Keratinocyte (primary cell): ENCODE measurements around the gene MS4A3. TPM values are rescaled to one million over a fixed set of nuclear protein-coding genes. Genes with fewer than 3 reads are reported as not detected.
"Not testable (repeated sequence)": the region's sequence is repeated elsewhere in the genome, so short reads cannot be mapped to it uniquely, and the experiment has no call there.

Experiments used
- DNase-seq: peaks from one replicate; pipeline ENCODE4 v3.0.0-alpha.2; 2011; ENCODE audit warnings: low read depth, missing footprints, low spot score
- FAIRE-seq: peaks from 2 replicates; lab custom pipeline; 2011; peaks lifted over from hg19 to GRCh38; lab: Jason Lieb, UNC
- H2AFZ ChIP-seq: 2 replicates; pipeline ENCODE4 v1.6.0; 2012; ENCODE audit warnings: low read length, control low read depth, inconsistent platforms; ENCODE audit not compliant: control insufficient read depth
- H3K27ac ChIP-seq: 2 replicates; pipeline ENCODE4 v1.5.1; 2011; ENCODE audit warnings: low read length; ENCODE audit not compliant: control insufficient read depth, insufficient read depth
- H3K27me3 ChIP-seq: 3 replicates; pipeline ENCODE4 v1.6.0; 2011; ENCODE audit warnings: low read length; ENCODE audit not compliant: control insufficient read depth, insufficient read depth; ENCODE audit errors: extremely low read depth
- H3K36me3 ChIP-seq, 2 experiments: 2 replicates in 1 of 2; 3 replicates in 1 of 2; pipeline ENCODE4 v1.5.1; 2011; ENCODE audit warnings: low read length in 2 of 2, mild to moderate bottlenecking in 1 of 2; ENCODE audit not compliant: control insufficient read depth in 2 of 2, insufficient read depth in 2 of 2; ENCODE audit errors: extremely low read depth in 1 of 2
- H3K4me1 ChIP-seq: 3 replicates; pipeline ENCODE4 v1.5.1; 2011; ENCODE audit warnings: low read length; ENCODE audit not compliant: control insufficient read depth, insufficient read depth; ENCODE audit errors: extremely low read depth
- H3K4me2 ChIP-seq: 3 replicates; pipeline ENCODE4 v1.6.0; 2011; ENCODE audit warnings: low read depth, low read length; ENCODE audit not compliant: control insufficient read depth, insufficient read depth; ENCODE audit errors: extremely low read depth
- H3K4me3 ChIP-seq, 3 experiments: fragments of 200-600 bp in 1 of 3; sonication (generic) in 1 of 3; 2 replicates in 2 of 3; 3 replicates in 1 of 3; pipeline ENCODE4 v1.5.1; 2011 to 2016; ENCODE audit warnings: low read length in 3 of 3, mild to moderate bottlenecking in 3 of 3, control low read depth in 2 of 3, inconsistent platforms in 1 of 3, low read depth in 1 of 3, mixed read lengths in 1 of 3, mixed run types in 1 of 3, moderate library complexity in 1 of 3; ENCODE audit not compliant: control insufficient read depth in 2 of 3, insufficient read depth in 2 of 3; ENCODE audit errors: extremely low read depth in 1 of 3
- H3K79me2 ChIP-seq: 2 replicates; pipeline ENCODE4 v1.6.0; 2012; ENCODE audit warnings: low read length; ENCODE audit not compliant: control insufficient read depth, insufficient read depth
- H3K9ac ChIP-seq: 3 replicates; pipeline ENCODE4 v1.6.0; 2011; ENCODE audit warnings: low read length; ENCODE audit not compliant: control insufficient read depth, insufficient read depth; ENCODE audit errors: extremely low read depth
- H3K9me1 ChIP-seq: 3 replicates; pipeline ENCODE4 v1.6.0; 2011; ENCODE audit warnings: low read length; ENCODE audit not compliant: control insufficient read depth, insufficient read depth; ENCODE audit errors: extremely low read depth
- H3K9me3 ChIP-seq: 2 replicates; pipeline ENCODE4 v1.5.1; 2012; ENCODE audit warnings: low read depth, low read length; ENCODE audit not compliant: control insufficient read depth
- H4K20me1 ChIP-seq: 3 replicates; pipeline ENCODE4 v1.6.0; 2011; ENCODE audit warnings: low read length; ENCODE audit not compliant: control insufficient read depth, insufficient read depth; ENCODE audit errors: extremely low read depth
- CTCF ChIP-seq, 3 experiments: IDR thresholded peaks in 1 of 3; conservative IDR thresholded peaks in 1 of 3; optimal IDR thresholded peaks in 1 of 3; 2 replicates in 2 of 3; 3 replicates in 1 of 3; pipeline versions ENCODE3 to v1.5.1; 2011; ENCODE audit warnings: low read length in 3 of 3, mild to moderate bottlenecking in 3 of 3, moderate library complexity in 2 of 3, control low read depth in 1 of 3, inconsistent platforms in 1 of 3; ENCODE audit not compliant: insufficient read depth in 2 of 3; ENCODE audit errors: extremely low read depth in 1 of 3
- EZH2 ChIP-seq: IDR thresholded peaks from one replicate; pipeline ENCODE4 v1.6.1; 2012; ENCODE audit warnings: inconsistent platforms, mild to moderate bottlenecking, low read length, moderate library complexity
- dilution Hi-C: fragments of 300-500 bp; cut with MboI; formaldehyde crosslinking; loops from one replicate; pipeline ENCODE4 v1.7.0; 2020; ENCODE audit warnings: low sequenced_read_pairs; ENCODE audit not compliant: extremely low pct_ligation_motif_present
- polyA plus RNA-seq, 5 experiments: library from polyadenylated mRNA; depleted of rRNA in 3 of 5; stranded (reverse) in 3 of 5; stranded (forward) in 1 of 5; unstranded in 1 of 5; fragments of >200 nt; gene quantifications; 1 replicate in 1 of 5; 2 replicates in 3 of 5; 3 replicates in 1 of 5; pipeline versions ENCODE4 v1.2.1 to v1.2.3, GENCODE V29; 2011 to 2012; ENCODE audit warnings: missing spikeins in 2 of 5, low read depth in 1 of 5, low replicate concordance in 1 of 5

MS4A3 gene
- polyA plus RNA-seq, 1 donor (not counting 4 experiments of a cell fraction or from before 2014, with no cell fraction given) = not detected

GRCh38 chr11:60018058-60018457 lies 38.4 kb upstream of the MS4A3 start:
- Histone ChIP-seq H3K9me1 (no peaks in the 10 kb centered on the region), H3K9me3 (no peaks in the 10 kb centered on the region), H3K27ac (no peak overlapping the region), H3K4me3 (no peak overlapping the region), H2AFZ (no peak overlapping the region), H3K79me2 (no peaks in the 10 kb centered on the region), H3K36me3 (no peaks in the 10 kb centered on the region), H3K27me3 (no peaks in the 10 kb centered on the region), H3K9ac (no peak overlapping the region), H3K4me2 (no peak overlapping the region), H4K20me1 (no peaks in the 10 kb centered on the region), H3K4me1 (no peaks in the 10 kb centered on the region)
- FAIRE-seq (no peak), DNase-seq (no peak)
- dilution Hi-C loops = no loop called here
- TF ChIP-seq CTCF (optimal IDR thresholded peaks at IDR 0.05 in 1 of 3, IDR thresholded peaks at IDR 0.05 in 1 of 3, conservative IDR thresholded peaks at IDR 0.05 in 1 of 3; ENCODE audit: extremely low read depth in 1 of 3, insufficient read depth in 2 of 3, low read length in 3 of 3) (no peak), EZH2 (no peak)

GRCh38 chr11:60020376-60020775 lies 36.1 kb upstream of the MS4A3 start:
- H3K79me2 ChIP-seq, DNase-seq, dilution Hi-C loops, H3K4me2 ChIP-seq, H4K20me1 ChIP-seq, H3K36me3 ChIP-seq, H3K27me3 ChIP-seq, H3K4me3 ChIP-seq, H2AFZ ChIP-seq, H3K27ac ChIP-seq, H3K9ac ChIP-seq, H3K9me1 ChIP-seq, H3K4me1 ChIP-seq, FAIRE-seq, H3K9me3 ChIP-seq: not testable (repeated sequence)

GRCh38 chr11:60029015-60029632 lies 27.3 kb upstream of the MS4A3 start:
- no peak for TF ChIP-seq EZH2
- TF ChIP-seq CTCF (optimal IDR thresholded peaks at IDR 0.05 in 1 of 3, IDR thresholded peaks at IDR 0.05 in 1 of 3, conservative IDR thresholded peaks at IDR 0.05 in 1 of 3; ENCODE audit: extremely low read depth in 1 of 3, insufficient read depth in 2 of 3, low read length in 3 of 3) = no peak

More at GRCh38 chr11:60029015-60029632, 27.3 kb upstream of the MS4A3 start:
- H2AFZ ChIP-seq = no peak overlapping the region
- no peak for FAIRE-seq
- no peak overlapping the region for H3K27ac ChIP-seq
- no peaks in the 10 kb centered on the region for H3K79me2 ChIP-seq
- no peak overlapping the region for H3K9ac ChIP-seq
- H3K4me3 ChIP-seq = no peak overlapping the region
- no peaks in the 10 kb centered on the region for H3K4me1 ChIP-seq
- dilution Hi-C loops = no loop called here
- H3K36me3 ChIP-seq = no peaks in the 10 kb centered on the region
- no peaks in the 10 kb centered on the region for H3K9me3 ChIP-seq
- no peaks in the 10 kb centered on the region for H4K20me1 ChIP-seq
- H3K27me3 ChIP-seq = no peaks in the 10 kb centered on the region
- no peak for DNase-seq
- no peak overlapping the region for H3K4me2 ChIP-seq
- no peaks in the 10 kb centered on the region for H3K9me1 ChIP-seq
